GM03348 (cell line): ENCODE results near the gene L3MBTL4.
A peak's percentile ranks its signal among the peaks of the same experiment; 100 is the strongest.

Experiments used
- DNase-seq: peaks from one replicate; pipeline ENCODE4 v3.0.0; 2012; ENCODE audit warnings: low spot score

L3MBTL4 gene

DNA sequence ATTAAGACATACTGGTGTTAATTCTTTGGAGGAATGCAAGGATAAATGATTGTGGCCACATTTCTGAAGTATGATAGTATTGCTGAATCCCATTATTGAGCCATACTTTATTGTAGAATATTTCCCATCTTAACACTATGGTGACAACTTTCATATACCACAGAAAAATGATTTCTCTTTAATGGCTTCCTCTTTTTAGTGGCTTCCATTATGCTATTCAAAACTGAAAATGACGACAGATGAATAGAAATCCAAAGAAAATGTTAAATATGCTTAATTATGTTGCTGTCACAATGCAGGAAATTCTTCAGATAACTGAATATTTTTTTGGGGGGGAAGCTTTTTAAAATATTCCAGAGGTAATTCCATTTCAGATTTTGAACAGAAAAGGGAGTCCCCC is 430.5 kb downstream of the L3MBTL4 start:
- no peak for DNase-seq

DNA sequence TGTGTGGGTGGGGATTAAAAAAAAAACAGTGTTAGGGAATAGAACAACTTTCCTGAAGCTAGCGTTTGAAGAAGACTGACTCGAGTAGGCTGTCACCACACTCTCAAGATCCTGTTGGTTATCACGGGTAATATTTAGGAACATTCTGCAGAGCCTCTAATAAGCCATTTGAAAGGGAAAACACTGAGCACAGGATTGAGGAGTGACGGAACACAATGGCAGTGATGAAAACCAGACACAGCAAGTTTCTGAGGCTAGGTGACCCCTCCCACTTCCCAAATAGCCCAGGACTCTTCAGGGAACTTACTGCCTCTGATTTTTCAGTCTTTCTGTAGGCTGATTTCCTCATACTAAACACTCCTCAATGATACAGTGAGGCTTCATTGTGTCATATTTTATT is 431.2 kb downstream of the L3MBTL4 start:
- DNase-seq, result no peak

DNA sequence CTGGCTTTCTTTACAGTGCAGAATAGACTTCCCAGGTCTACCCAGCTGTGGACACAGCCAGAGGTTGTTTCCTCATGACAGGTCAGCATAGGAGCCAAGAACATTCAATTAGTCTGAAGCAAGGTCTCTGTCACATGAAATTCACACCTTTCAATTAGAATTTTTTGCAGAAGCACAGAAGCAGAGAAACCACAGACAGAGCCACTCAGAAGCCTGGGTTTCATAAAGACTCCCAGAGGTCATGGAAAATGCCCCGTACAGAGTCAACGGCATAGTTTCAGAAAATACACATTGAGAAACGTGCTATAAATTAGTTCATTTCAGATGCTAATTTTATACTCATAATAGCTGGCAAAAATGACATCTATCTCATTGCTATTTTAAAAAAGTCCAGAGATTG is 432.4 kb downstream of the L3MBTL4 start:
- no peak for DNase-seq

DNA sequence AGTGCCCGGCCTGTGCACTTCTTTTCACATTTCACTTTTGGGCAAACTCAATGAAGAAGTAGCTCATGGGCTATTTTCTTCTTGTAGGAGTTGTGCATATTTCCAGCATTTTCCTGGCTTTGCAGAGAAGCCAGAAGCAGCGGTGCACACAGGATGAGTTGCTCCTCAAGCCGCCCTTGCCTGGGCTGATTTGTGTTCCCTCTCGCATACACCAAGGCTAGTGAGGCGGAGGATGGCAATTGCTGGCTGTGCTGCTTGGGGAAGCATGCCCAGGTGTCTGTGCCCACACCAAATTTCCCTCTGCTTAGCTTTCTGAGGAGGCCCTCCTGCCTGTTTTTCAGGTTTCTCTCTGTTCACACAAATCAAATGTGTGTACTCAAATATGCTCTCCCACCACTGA is 434.0 kb downstream of the L3MBTL4 start:
- no peak for DNase-seq

DNA sequence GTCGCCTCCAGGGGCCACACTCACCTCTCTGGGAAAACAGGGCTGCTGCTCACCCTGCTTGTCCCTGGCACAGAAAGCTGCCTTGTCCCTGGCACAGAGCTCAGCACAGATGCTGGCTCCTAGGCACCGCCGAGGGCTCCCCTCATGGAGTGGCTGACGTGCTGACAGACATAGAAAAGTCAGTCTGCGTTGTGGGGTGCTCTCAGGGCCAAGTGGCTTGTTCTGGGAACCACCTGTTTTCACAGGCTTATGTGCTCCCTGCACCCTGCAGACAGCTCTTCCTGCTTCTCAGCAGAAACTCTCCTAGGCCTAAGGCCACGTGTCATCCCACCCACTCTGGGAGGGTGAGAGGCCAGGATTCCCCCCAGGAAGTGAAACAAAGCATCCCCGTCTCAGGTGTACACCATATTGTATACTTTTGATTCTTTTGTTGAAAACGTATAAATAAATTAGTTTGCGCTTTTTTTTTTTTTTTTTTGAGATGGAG is 434.7 kb downstream of the L3MBTL4 start:
- DNase-seq, result no peak

DNA sequence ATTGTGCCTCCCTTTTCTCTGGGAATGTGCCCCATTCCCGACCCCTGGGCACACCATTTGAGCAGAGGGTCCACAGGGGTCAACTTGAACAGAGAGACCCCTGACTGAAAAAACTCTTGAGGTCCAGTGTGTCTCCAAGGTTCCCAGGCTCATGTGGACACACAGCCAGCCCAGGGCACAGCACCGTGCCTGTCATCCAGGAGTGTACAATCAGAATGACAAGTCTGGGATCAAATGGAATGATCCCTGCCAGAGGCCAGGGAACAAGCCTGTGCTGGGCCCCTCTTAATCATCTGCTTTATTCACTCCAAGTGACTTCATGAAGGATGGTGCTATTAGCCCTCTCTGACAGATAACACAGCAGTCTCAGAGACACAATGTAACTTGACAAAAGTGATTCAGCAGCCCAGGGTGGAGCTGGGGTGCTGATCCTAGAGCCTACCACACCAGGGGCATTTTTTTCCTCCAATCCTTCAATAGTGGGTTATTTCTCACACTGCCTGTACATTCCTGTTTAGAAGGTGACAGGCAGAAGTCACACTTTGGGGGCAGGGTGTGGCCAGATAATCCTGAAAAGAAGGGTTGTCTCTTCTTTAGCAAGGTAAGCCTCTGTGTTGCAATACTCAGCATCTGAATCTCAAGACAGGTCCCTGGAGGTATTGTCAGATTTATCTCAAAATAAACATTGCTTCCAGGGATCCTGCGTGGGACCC is 435.4 kb downstream of the L3MBTL4 start:
- DNase-seq, result no peak

DNA sequence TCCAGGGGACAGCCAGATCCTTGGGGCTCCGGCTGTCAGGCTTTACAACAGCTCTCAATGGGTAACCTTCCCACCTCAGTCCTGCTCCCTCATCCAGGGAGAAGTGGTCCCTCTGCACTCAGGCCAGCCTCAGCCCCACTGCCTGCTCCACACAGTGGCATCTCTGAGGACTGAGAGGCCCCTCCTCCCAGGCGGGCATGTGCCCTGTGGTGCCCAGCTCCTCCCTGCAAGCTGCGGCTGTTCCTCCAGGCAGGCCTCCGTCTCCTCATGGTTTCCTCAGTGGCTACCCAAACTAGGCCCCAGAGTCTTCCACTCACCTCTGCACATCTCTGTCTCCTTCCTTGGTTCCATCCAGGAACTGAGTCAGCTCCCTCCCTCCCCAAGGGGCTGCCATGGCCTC is 437.7 kb downstream of the L3MBTL4 start:
- no peak for DNase-seq

DNA sequence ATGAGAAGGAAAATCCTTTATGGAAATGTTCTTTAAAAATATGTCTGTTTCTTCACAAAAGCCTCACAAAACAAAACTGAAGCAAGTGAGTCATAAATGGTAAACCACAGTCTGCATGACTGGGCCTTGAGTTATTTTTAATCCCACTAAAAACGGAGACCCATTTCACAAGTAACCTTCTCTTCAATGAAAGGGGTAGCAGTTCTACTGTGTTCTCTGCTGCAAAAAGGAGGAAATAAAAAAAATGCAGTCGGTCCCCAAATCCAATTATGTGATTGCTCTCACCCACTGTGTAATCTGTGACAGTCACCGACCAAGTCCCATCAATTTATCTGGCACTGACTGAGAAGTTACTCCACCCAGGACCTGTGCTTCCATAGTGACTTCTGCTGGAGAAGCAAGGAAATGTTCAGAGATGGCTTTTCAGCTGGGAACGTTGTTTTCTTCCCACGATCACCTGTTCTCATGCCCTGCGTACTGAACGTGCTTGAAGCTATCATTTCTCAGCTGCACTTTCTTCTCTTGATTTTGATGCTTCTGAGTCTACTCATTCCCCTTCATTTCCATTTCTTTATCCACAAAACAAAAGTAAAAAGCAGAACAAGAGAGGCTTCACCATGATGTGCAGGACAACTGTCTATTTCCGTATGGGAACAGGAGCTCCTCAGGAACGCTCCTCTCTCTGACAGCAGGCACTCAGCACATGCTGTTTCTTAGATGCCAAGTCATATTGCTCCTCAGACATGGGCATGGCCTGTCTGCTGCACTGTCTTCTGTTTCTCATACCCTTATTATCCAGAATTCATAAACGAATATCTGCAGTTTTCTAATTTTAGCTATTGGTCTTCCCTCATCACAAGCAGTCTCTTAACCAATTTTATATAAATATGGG is 439.4 kb downstream of the L3MBTL4 start:
- DNase-seq, result peak; percentile 80

DNA sequence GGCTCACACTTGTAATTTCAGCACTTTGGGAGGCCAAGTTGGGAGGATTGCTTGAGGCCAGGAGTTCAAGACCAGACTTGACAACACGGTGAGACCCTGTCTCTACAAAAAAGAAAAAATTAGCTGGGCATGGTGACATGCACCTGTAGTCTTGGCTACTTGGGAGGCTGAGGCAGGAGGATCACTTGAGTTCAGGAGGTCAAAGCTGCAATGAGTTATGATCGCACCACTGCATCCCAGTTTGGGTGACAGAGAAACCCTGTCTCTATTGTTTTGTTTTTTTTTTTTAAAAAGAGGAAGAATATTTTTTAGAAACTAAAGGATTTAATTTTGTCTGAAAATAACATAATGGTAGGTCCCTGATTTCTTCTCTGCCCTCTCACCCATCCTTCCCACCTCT is 440.0 kb downstream of the L3MBTL4 start:
- DNase-seq, result no peak

DNA sequence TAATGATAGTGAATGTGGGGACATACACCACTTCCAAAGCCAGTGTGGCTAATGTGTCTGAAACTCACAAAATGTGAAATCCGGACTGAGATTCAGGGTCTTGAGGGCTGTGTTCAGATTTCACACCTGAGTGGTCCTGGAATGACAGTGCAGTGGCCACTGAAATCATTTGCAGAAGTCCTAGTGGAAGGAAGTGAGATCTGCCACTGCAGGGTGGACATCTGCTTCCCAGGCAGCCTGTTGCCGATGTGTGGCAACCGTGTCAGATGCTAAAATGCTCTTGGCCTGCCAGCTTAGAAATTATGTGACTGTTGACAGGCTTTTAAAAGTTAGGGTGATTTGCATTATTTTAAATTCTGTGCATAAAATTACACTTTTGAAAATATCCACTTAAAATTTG is 441.6 kb downstream of the L3MBTL4 start:
- DNase-seq, result no peak

DNA sequence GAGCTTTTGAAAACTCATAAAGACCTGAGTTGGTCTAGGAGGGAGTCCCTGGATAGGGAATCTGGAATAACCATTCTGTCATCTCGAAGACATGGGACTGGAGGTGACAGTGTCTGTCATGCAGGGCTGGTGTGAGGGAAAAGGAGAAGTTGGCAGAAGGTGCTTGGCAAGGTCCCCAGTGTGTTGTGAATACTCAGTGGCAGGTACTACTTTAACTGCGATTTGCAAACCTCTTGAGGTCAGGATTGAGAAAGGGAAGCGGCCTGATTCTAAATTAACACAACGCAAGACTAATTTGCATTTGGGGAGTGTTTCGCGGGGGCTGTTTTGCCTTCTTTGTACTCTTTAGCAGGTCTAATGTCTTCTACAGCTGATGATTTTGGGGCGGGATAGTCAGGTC is 442.4 kb downstream of the L3MBTL4 start:
- no peak for DNase-seq

DNA sequence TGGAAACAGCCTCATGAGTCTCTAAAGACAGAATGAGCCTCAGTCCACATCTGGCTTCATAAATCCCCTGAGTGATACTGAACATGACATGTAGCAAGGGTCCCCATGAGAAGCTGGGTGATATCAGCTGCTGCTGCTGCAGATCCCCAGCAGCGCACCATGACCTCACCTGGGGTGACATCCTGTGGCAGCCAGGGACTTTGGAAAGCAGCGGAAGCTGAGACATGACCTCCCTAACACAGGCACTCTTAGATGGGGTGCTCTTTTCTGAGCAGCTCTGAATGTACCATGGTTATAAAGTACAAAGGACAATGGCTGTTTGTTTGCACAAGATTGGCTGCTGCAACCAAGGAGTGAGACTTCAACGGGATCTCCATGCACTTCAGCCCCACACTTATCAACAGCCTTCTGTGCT is 444.7 kb downstream of the L3MBTL4 start:
- DNase-seq, result no peak

DNA sequence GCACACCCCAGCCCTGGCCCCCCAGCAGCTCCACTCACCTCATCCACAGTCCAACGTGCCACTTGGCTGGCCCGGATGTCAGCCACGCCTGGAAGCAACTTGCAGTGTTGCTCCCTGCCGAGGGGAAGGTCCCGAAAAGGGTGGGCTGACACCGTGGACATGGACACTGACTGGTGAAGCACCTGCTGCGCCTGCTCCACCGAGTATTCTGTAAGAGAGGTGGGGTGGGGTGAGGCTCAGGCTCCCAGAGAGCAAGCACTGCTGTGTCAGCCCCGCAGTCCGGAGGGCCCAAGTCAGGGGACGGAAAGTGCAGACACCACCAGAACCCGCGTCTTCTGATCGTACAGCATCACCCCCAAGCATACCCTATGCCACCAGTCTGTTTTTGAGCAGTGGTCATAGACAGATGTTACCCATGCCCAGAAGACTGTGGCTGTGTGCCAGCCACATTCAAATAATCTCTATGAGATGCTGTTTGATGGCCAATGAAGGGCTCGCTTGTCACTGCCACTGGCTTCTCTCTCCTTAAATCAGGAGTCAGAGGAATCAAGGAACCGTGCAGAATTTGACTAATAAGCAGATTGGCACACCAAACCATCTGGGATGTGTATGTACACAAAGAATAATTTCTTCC is 445.2 kb downstream of the L3MBTL4 start:
- DNase-seq, result no peak

DNA sequence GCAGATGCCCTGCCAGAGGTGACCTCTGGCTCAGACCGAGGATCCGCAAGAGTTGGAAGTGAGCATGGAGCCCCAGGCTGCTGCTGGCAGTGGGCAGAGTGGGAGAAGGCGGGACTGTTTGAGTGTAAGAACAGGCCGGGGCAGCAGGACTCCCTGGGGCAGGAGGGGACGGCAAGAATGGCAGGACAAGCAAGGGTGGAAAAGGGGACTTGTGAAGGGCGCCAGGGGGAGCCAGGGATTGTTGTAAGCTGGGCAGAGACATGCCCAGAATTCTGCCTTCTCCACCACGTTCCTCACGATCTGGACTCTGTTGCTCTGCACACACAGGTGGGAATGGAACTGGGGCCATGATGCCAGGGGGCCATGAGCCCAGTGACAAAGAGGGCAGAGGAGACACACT is 447.0 kb downstream of the L3MBTL4 start:
- DNase-seq, result no peak

DNA sequence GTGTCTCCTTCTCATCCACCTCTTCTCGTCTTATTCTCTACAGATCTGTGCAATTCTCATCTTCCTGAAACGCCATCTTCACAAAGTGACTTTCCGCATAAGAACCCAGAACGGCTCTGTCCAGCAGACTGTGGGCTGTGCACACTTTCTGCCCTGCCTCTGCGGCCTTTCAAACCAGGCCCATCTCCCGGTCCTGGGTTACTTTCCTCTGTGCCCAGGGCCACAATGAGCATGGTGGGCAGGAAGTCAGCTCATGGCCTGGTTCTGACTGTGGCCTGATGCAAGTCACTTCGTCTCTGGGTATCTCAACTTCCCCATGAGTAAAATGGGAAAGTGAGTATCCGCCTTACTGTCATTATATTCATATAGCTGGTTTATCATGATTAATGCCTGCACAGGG is 447.7 kb downstream of the L3MBTL4 start:
- DNase-seq, result no peak

DNA sequence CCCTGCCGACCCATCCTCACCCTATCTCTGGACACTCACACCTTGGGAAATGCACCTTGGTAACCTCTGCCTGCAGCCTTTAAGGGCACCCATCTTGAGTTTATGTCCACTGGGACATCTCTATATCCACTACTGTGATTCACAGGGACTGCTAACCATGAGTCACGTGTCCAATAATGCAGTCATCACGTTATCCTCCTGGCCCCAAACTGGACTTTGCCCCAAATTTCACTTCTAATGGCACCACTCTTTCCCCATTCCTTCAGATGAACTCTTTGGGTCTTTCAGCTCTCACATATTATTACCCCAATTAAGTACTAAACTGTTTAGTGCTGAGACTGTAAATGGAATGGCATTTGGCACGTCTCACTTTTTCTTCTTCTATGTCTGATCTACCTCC is 448.2 kb downstream of the L3MBTL4 start:
- no peak for DNase-seq

DNA sequence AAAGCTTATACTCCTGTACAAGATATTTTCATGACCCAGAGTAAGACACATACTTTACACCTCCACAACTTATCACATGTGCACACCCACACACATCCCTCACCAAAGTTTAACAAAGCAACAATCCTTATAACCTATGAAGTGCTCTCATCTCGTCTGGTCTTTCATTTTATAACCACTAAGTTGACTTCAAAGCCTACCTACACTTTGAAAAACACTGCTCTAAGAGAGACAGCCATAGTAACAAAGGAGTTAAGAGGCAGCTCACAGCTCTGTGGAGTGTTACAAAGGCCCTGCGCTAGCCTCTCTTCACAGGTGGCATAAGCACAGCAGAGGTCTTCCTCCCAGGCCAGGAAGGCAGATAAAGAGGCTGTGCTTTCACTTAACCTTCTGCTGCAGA is 449.7 kb downstream of the L3MBTL4 start:
- no peak for DNase-seq

DNA sequence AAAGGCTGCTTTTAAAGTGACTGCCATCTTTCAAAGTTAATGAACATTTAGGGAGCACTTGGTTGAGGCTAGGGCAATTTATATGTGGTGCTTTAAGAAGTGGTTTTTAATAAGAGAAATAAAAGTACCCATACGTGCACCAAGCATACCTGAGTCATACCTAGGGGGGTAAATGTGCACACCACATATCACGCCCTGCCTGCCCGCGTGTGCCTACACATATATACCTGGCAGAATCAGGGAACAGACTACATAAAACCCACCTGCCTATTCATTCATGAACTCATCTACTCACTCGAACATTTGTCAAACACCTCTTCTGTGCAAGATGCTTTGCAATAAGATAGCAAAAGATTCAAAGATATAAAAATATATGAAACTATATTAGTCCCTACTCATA is 450.1 kb downstream of the L3MBTL4 start:
- no peak for DNase-seq

DNA sequence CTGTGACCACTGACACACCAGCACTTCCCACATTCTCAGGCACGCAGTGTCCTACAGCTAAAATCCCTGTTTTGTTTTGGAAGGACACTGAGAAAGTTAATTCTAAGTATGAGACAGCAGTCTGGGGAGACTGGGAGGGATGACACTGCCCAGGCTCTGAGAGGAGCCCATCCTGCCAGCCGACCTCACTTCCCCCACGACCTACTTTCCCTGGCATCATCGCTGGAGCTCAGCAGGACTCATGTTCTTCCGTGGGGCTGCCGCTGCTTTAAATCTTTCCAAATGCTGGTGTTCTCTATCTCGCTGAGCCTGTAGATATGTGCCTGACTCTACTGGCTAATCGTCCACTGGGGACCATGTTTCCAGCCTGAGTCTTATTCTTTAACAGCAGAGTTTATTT is 450.6 kb downstream of the L3MBTL4 start:
- no peak for DNase-seq

DNA sequence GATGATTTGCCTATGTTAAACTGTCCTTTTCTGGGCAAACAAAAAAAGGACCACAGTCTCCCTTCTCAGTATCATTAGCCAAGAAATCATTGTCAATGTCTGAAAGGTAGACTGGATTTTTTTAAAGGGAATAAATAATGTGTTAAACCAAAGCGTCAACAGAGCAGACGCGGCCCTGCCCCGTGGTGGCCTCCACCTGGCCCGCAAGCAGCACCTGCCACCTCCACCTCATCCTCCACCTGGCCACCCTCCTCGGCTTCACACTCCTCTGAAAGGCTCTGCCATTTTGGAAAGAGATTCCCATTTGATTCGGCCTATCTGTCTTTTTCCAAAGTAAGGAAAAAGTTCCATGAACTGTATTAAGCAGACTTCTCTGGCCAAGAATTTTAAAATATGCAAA is 451.4 kb downstream of the L3MBTL4 start:
- no peak for DNase-seq

DNA sequence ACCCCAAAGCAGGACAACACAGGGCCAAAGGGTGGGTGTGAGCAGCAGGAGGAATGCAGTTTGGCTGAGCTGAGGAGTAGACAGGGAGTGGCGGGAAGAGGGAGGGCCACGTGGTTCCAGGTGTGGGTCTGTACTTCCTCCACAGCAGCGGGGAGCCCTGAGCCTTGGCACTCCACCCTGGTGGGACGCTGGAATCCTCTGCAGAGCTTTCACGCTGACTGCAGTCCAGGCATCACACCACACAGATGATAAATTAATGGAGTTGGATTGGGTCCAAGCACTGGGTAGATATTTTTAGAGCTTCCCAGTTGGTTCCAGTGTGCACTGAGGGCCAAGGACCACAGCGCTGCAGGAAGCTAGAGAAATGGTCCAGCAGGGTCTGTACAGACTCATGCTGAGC is 452.3 kb downstream of the L3MBTL4 start:
- DNase-seq, result no peak

DNA sequence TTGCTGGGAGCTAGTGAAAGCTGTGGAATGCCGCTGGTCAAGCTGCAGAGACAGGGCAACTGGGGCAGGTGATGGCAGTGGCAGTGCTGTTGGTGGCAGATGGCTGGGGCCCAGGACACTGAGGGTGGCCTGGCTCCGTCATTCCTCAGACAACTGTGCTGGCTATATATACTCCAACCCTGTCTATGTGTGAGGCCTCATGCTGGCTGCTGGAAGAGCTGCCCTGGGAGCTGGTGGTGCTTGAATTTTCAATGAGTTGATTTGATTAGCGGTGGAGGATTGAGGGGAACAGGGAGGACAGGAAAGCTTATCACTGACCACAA is 452.9 kb downstream of the L3MBTL4 start:
- DNase-seq, result no peak
